Stimulated activated CD8-positive, alpha-beta memory T cell treated with anti-CD3 and anti-CD28 coated beads, Interleukin-2, amount 100 ng/mL, for 48 hours (primary cell): ENCODE results near the gene PPP1R16B.
"Not testable (repeated sequence)": the region's sequence is repeated elsewhere in the genome, so short reads cannot be mapped to it uniquely, and the experiment has no call there.

ENCODE experiments used
- DNase-seq, 2 donors: peaks; one replicate each; pipeline ENCODE4 v3.0.0-alpha.2; 2020; ENCODE audit warnings: low read depth in 2 of 2

The PPP1R16B gene

DNA sequence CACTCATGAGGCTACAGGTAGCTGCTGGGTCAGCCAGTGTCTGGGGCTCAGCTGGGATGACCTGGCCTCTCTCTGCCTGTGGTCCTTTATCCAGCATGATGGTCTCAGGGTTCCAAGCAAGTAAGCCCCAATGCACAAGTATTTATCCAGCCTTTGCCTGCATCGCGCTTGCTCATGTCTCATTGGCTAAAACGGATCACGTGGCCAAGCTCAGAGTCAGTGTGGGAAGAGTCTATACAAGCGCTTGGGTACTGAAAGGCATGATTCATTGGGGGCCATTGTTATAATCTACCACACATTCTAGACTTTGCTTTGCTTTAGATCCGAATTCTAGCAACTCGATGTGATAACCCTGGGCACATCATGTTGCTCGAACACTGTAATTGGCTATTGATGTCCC, 48.3 kb downstream of the PPP1R16B start:
- no peak for DNase-seq

- no peak for DNase-seq
These were observed 49.2 kb downstream of the PPP1R16B start for GRCh38 chr20:38854654-38855066.

GRCh38 chr20:38855356-38855755, 49.9 kb downstream of the PPP1R16B start:
- DNase-seq: no peak

- DNase-seq: no peak
These were observed 51.1 kb downstream of the PPP1R16B start for GRCh38 chr20:38856570-38856969.

GRCh38 chr20:38857703-38858102, 52.2 kb downstream of the PPP1R16B start:
- no peak for DNase-seq

GRCh38 chr20:38859070-38859690, 53.7 kb downstream of the PPP1R16B start:
- DNase-seq: peak in 1 of 2 donors; percentile 40

- DNase-seq: not testable (repeated sequence)
These were observed 54.4 kb downstream of the PPP1R16B start for GRCh38 chr20:38859857-38860256.

GRCh38 chr20:38861071-38861401, 55.5 kb downstream of the PPP1R16B start:
- DNase-seq: no peak

DNA sequence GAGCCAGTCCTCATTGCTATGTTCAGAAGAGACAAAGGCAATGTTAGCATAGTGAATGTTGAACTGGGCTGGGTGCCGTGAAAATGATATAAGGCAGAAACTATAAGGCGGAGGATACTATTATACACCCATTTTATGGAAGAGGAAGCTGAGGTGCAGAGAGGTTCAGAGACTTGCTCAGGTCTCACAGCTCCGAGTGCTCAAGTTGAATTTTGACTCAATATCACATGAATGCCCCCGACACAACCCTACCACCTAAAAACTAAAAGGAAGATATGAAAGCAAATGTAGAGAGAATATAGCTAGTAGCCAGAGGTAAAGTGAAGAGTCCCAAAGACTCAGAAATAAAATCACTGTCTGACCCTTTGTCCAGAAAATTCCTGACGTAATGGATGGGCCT, 56.7 kb downstream of the PPP1R16B start:
- no peak for DNase-seq

GRCh38 chr20:38863024-38863851, 57.7 kb downstream of the PPP1R16B start:
- DNase-seq: peak in 1 of 2 donors; percentile 44

DNA sequence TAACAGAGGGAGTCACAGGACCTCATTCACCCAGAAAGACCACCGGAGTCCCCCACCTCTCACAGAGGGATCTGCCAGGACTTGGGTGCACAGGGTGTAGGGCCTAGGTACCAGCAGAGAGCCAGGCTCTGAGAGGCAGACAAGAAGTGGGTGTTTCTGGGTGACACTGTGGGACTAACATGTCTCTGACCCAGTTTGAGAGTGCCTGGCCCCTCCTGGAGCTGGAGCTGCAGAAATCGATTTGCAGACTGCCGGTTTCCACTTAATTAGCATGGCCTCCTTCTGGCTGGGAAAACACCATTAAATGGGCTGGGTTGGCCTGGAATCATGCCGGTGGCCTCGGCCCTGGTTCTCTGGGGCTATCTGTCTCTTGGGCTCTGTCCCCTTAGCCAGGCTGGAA, 59.2 kb downstream of the PPP1R16B start:
- DNase-seq: no peak

- no peak for DNase-seq
These were observed 61.0 kb downstream of the PPP1R16B start for GRCh38 chr20:38866265-38867061.

DNA sequence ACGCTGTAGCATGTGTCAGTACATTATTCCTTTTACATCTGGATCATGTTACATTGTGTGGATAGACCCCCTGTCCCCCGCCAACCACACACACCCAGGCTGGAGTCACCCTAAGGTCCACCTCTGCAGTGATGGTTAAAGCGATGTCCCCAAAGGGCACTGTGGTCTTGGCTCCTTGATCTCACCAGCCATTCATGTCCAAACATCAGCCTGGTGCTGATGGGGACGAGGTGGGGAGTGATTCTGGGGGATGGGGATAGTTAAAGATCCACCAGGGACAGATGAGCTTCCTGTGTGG, 61.5 kb downstream of the PPP1R16B start:
- no peak for DNase-seq

DNA sequence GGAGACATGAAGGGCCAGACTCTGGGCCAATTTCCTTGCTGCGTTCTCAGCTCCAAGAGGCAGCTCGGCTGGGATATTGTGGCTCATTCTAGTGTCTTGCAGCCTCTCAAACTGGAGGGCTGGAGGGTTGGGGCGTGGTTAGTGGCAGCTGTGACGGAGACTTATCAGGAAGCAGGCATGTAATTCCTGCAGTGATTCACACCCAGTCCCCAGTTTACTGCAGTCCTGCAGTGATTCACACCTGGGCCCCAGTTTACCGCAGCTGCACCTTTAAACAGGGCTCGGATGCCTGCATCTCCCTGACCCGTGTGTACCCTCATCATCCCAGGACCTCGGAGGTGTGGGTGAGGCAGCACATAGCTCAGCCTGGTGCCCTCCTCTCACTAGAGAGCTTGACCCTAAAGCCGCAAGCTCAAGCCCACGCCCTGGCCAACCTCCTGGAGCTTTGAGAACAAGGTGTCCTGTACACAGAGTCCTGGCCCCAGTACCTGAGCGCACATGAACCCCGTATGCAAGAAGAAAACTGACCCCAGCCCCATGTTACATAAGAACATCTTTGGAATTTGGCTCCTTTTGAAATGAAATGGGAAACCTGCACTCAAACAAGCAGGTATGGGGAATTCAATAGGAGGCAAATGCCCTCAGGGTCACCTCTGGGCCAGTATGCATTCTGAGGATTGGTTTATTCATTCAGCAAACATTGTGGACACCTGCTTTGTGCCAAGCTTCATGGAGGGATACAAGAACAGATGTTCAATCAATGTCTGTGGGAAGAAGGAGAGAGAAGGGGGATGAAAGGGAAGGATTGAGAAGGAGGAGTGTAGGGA, 65.4 kb downstream of the PPP1R16B start:
- DNase-seq: peak in 1 of 2 donors; percentile 53

GRCh38 chr20:38871560-38871953, 66.1 kb downstream of the PPP1R16B start:
- DNase-seq: no peak

DNA sequence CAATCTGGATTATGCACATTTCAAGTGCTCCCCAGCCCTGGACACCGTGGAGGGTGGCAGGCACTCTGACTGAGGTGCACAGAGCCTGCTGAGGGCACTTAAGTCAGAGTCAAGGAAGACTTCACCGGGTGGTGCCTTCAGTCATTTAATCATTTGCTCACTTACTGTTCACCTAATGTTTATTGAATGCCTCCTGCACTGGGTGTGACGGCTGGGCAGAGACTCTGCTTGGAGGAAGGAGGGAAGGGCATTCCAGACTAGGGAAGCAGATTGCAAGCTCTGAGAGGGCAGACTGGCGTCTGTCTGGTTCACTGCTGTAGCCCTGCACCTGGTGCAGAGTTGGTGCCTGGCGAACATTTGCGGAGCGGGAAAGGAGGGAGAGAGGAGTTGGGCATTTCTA, 66.5 kb downstream of the PPP1R16B start:
- no peak for DNase-seq

GRCh38 chr20:38872491-38873049, 67.1 kb downstream of the PPP1R16B start:
- DNase-seq: no peak

- peak; percentile 74 to 78 for DNase-seq
These were observed 67.6 kb downstream of the PPP1R16B start for GRCh38 chr20:38873050-38873581.

GRCh38 chr20:38874460-38875174, 69.1 kb downstream of the PPP1R16B start:
- no peak for DNase-seq

DNA sequence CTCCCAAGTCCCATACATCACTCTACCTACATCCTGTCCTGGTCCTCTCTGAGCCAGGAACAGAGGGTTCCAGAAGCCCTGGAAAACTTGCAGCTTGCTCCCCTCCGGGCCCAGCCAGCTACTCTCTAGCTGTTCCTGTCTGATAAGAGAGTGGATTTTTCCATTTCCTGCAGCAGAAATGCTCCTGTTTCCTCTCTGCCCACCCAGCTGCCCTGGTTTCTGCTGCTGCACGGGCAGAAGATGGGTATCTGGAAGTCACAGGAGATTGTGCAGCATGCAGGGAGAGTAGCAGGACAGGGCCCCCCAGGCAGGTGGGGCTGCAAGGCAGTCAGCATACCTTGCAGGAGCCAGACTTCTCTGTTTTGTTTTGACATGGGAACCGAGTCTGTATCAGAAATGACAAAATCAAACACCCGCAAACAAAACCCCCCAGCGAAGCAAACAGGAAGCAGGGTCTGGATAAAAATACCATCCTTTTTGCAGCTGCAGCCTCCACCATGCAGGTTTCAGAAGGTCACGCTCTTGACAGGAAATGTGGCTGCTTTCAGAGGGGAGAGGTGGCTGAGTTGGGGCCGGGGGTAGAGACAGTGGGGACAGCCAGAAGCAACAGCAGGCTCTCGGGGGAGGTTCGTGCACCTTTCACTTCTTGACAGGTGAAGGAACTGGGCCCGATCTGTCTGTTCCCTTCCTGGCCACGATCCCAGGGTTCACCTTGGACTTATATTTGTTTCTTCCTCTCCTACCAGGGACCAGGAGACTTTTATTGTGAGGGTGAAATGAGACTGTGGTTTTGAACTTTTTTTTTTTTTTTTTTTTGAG, 69.9 kb downstream of the PPP1R16B start:
- peak in 1 of 2 donors; percentile 38 for DNase-seq
